ENCODE data around the gene SOWAHA. TPM values are rescaled to one million over a fixed set of nuclear protein-coding genes. Genes with fewer than 3 reads are reported as not detected.

Gene SOWAHA
- total and polyA plus RNA-seq, 9 donors: 0.05 to 2.2 (median 0.48) TPM; not detected in 1

- DNase-seq: peak in 3 of 5 donors; percentile 11 to 51 (median 34)
- no peaks in the 10 kb centered on the region for H3K4me1 ChIP-seq (ENCODE audit: insufficient read depth)
- TF ChIP-seq POLR2A (IDR thresholded peaks at IDR 0.05) (no peak), EP300 (IDR thresholded peaks at IDR 0.05) (no peak), CTCF (IDR thresholded peaks at IDR 0.05) (no peak)
- H3K36me3 ChIP-seq: no peaks in the 10 kb centered on the region
- H3K27ac ChIP-seq: no peak overlapping the region
- 3 to 25% (median 4%) methylated on average over 4 to 109 of the region's 110 CpGs for WGBS, 3 donors
- no peaks in the 10 kb centered on the region for H3K27me3 ChIP-seq
- H3K4me3 ChIP-seq: peak overlapping the region; percentile 27
- H3K9me3 ChIP-seq: peaks cover 0 to 4% of the 10 kb centered on the region in 2 donors
- intact Hi-C loops (cut with DNase I): loop anchor here in 1 of 4 donors (10.0 kb wide), 1 partner anchor 79 kb away; the partner anchor contains the start of gene KIF3A
Measured at GRCh38 chr5:132813599-132814502, 749 bp downstream of the SOWAHA start.

- intact Hi-C loops (cut with DNase I): loop anchor here in 1 of 4 donors (10.0 kb wide), 1 partner anchor 80 kb away; the partner anchor contains the start of gene KIF3A
Measured at GRCh38 chr5:132814503-132815294, 1.6 kb downstream of the SOWAHA start.

GRCh38 chr5:132815454-132815853, 2.4 kb downstream of the SOWAHA start:
- WGBS, 3 donors: 90 to 98% (median 94%) methylated on average over 1 of the region's 1 CpG
- Histone ChIP-seq H3K4me3 (no peak overlapping the region), H3K27me3 (no peaks in the 10 kb centered on the region), H3K36me3 (no peaks in the 10 kb centered on the region), H3K9me3 (peaks cover 0 to 4% of the 10 kb centered on the region in 2 donors), H3K4me1 (ENCODE audit: insufficient read depth) (no peaks in the 10 kb centered on the region), H3K27ac (no peak overlapping the region)
- no peak for DNase-seq
- TF ChIP-seq EP300 (IDR thresholded peaks at IDR 0.05) (no peak), CTCF (IDR thresholded peaks at IDR 0.05) (no peak), POLR2A (IDR thresholded peaks at IDR 0.05) (no peak)
- intact Hi-C loops (cut with DNase I): loop anchor here in 1 of 4 donors (10.0 kb wide), 1 partner anchor 81 kb away; the partner anchor contains the start of gene KIF3A

More at GRCh38 chr5:132814503-132815294, 1.6 kb downstream of the SOWAHA start:
- 54 to 83% (median 62%) methylated on average over 42 to 81 of the region's 81 CpGs for WGBS, 3 donors
- Histone ChIP-seq H3K9me3 (peaks cover 0 to 4% of the 10 kb centered on the region in 2 donors), H3K27me3 (no peaks in the 10 kb centered on the region), H3K36me3 (no peaks in the 10 kb centered on the region), H3K4me1 (ENCODE audit: insufficient read depth) (no peaks in the 10 kb centered on the region), H3K27ac (no peak overlapping the region), H3K4me3 (no peak overlapping the region)
- no peak for DNase-seq
- TF ChIP-seq POLR2A (IDR thresholded peaks at IDR 0.05) (no peak), EP300 (IDR thresholded peaks at IDR 0.05) (no peak), CTCF (IDR thresholded peaks at IDR 0.05) (no peak)

- DNase-seq: no peak
- H3K4me1 ChIP-seq (ENCODE audit: insufficient read depth): no peaks in the 10 kb centered on the region
- H3K4me3 ChIP-seq: no peak overlapping the region
- 77 to 83% (median 79%) methylated on average over 2 of the region's 2 CpGs for WGBS, 3 donors
- H3K9me3 ChIP-seq: peaks cover 0 to 4% of the 10 kb centered on the region in 2 donors
- TF ChIP-seq CTCF (IDR thresholded peaks at IDR 0.05) (no peak), POLR2A (IDR thresholded peaks at IDR 0.05) (no peak), EP300 (IDR thresholded peaks at IDR 0.05) (no peak)
- no peak overlapping the region for H3K27ac ChIP-seq
- H3K36me3 ChIP-seq: no peaks in the 10 kb centered on the region
- intact Hi-C loops (cut with DNase I): loop anchor here in 1 of 4 donors (10.0 kb wide), 1 partner anchor 81 kb away; the partner anchor contains the start of gene KIF3A
- no peaks in the 10 kb centered on the region for H3K27me3 ChIP-seq
Measured at GRCh38 chr5:132816083-132816482, 3.0 kb downstream of the SOWAHA start.

Data from ovary (tissue), 9 donors.